Right lobe of liver (tissue), 6 donors: ENCODE data around the gene FNDC3A. TPM values are rescaled to one million over a fixed set of nuclear protein-coding genes. Genes with fewer than 3 reads are reported as not detected.
"Not testable (repeated sequence)": the region's sequence is repeated elsewhere in the genome, so short reads cannot be mapped to it uniquely, and the experiment has no call there.

Experiments used
- ATAC-seq, 4 donors: fragments of 200-7000 bp; cut with Tn5 transposase; one replicate each; pipeline ENCODE4 v1.9.1; 2020; ENCODE audit warnings: mild to moderate bottlenecking in 4 of 4, moderate library complexity in 4 of 4
- DNase-seq, 3 donors: peaks; one replicate each; pipeline ENCODE4 v3.0.0-alpha.2; 2020
- H3K27ac ChIP-seq, 3 donors: fragments of 200-600 bp; one replicate each; pipeline ENCODE4 v1.8.0; 2022
- H3K27me3 ChIP-seq, 2 donors: fragments of 200-600 bp; one replicate each; pipeline ENCODE4 v1.8.0; 2022
- H3K36me3 ChIP-seq, 4 donors: fragments of 200-600 bp; sonication (generic) in 1 of 4; one replicate each; pipeline versions ENCODE4 v1.5.1 to v1.8.0; 2017 to 2022; ENCODE audit warnings: control low read depth in 1 of 4
- H3K4me1 ChIP-seq, 4 donors: fragments of 200-600 bp; sonication (generic) in 1 of 4; one replicate each; pipeline versions ENCODE4 v1.5.1 to v1.8.0; 2017 to 2022; ENCODE audit warnings: control low read depth in 1 of 4
- H3K4me3 ChIP-seq, 3 donors: fragments of 200-600 bp; one replicate each; pipeline ENCODE4 v1.8.0; 2022
- H3K9me3 ChIP-seq, 4 donors: fragments of 200-600 bp; sonication (generic) in 1 of 4; one replicate each; pipeline versions ENCODE4 v1.5.1 to v1.8.0; 2017 to 2022; ENCODE audit warnings: control low read depth in 1 of 4
- CTCF ChIP-seq, 4 donors: fragments of 200-600 bp in 3 of 4; fragments of 450-650 bp in 1 of 4; IDR thresholded peaks; one replicate each; pipeline versions ENCODE4 v1.5.1 to v1.8.0; 2016 to 2022; ENCODE audit warnings: antibody characterized with exemption in 4 of 4, mild to moderate bottlenecking in 2 of 4
- POLR2A ChIP-seq: fragments of 450-650 bp; IDR thresholded peaks from one replicate; pipeline ENCODE4 v1.6.1; 2017; ENCODE audit warnings: antibody characterized with exemption, mild to moderate bottlenecking
- WGBS: methylation state at CpG from one replicate; pipeline ENCODE4 v1.1.6; 2018; ENCODE audit warnings: low coverage, low lambda C conversion rate; ENCODE audit not compliant: insufficient coverage; ENCODE audit errors: missing lambda C conversion rate; 5-methylcytosine and 5-hydroxymethylcytosine counted together
- intact Hi-C, 2 donors: fragments of 100-400 bp; cut with DNase I; formaldehyde crosslinking; loops; one replicate each; pipeline versions ENCODE4 v1.11.2 to v1.14.1; 2022
- total RNA-seq, 6 experiments: library from RNA; depleted of rRNA in 2 of 6; stranded (reverse); fragments of >200 nt in 2 of 6; fragmentation: NEBNext Ultra II Directional in 3 of 6; extraction: Animal tissue kit (Norgen Biotek cat#: 25700) in 3 of 6; gene quantifications; one replicate each; pipeline versions ENCODE4 v1.1.0 to v1.2.4, GENCODE V29; 2016 to 2023
- donor health status: DM: no; HTN: yes; CAD: no.
- donor health status: DM: no; HTN: no; CAD: no.
- donor health status: DM: no; HTN: no; CAD: no.
- donor health status: DM: no; HTN: yes; CAD: no.
- donor health status: DM: no; HTN: yes; CAD: no.

Gene FNDC3A
- total RNA-seq, 6 experiments from 2014 or later = 43.4 to 53.2 (median 47.9) TPM

GRCh38 chr13:49062297-49062896 is 86.7 kb downstream of the FNDC3A start:
- Histone ChIP-seq H3K36me3 (no peaks in the 10 kb centered on the region), H3K27me3 (no peaks in the 10 kb centered on the region), H3K4me1 (no peaks in the 10 kb centered on the region), H3K4me3 (no peak overlapping the region), H3K27ac (no peak overlapping the region), H3K9me3 (no peaks in the 10 kb centered on the region)
- intact Hi-C loops = no loop called here
- ATAC-seq (no peak), DNase-seq (no peak)
- no peak for TF ChIP-seq CTCF (IDR thresholded peaks at IDR 0.05)
- no peak for TF ChIP-seq POLR2A
- WGBS = 56% methylated on average over 3 of the region's 3 CpGs

GRCh38 chr13:49063011-49063410 is 87.3 kb downstream of the FNDC3A start:
- no peaks in the 10 kb centered on the region for H3K36me3 ChIP-seq
- no peaks in the 10 kb centered on the region for H3K4me1 ChIP-seq
- no peak for DNase-seq
- no peak for TF ChIP-seq POLR2A
- TF ChIP-seq CTCF (IDR thresholded peaks at IDR 0.05) = no peak
- intact Hi-C loops = no loop called here
- H3K4me3 ChIP-seq = no peak overlapping the region
- H3K27me3 ChIP-seq = no peaks in the 10 kb centered on the region
- no peaks in the 10 kb centered on the region for H3K9me3 ChIP-seq
- H3K27ac ChIP-seq = no peak overlapping the region
- no peak for ATAC-seq

- Histone ChIP-seq H3K27ac (no peak overlapping the region), H3K36me3 (no peaks in the 10 kb centered on the region), H3K4me3 (no peak overlapping the region), H3K27me3 (no peaks in the 10 kb centered on the region), H3K9me3 (no peaks in the 10 kb centered on the region), H3K4me1 (no peaks in the 10 kb centered on the region)
- 79% methylated on average over 1 of the region's 1 CpG for WGBS
- intact Hi-C loops = no loop called here
- ATAC-seq = no peak
- no peak for DNase-seq
- no peak for TF ChIP-seq POLR2A
- TF ChIP-seq CTCF (IDR thresholded peaks at IDR 0.05) = no peak
Observed at GRCh38 chr13:49063497-49063896, 87.8 kb downstream of the FNDC3A start.

GRCh38 chr13:49064476-49064875 is 88.8 kb downstream of the FNDC3A start:
- ATAC-seq = no peak
- no peaks in the 10 kb centered on the region for H3K4me1 ChIP-seq
- no peak overlapping the region for H3K4me3 ChIP-seq
- H3K27me3 ChIP-seq = no peaks in the 10 kb centered on the region
- TF ChIP-seq CTCF (IDR thresholded peaks at IDR 0.05) (no peak), POLR2A (no peak)
- no peaks in the 10 kb centered on the region for H3K9me3 ChIP-seq
- no peak overlapping the region for H3K27ac ChIP-seq
- no peaks in the 10 kb centered on the region for H3K36me3 ChIP-seq
- 93% methylated on average over 3 of the region's 3 CpGs for WGBS
- no peak for DNase-seq
- intact Hi-C loops = no loop called here

GRCh38 chr13:49066856-49067255 is 91.1 kb downstream of the FNDC3A start:
- H3K27ac ChIP-seq = no peak overlapping the region
- H3K9me3 ChIP-seq = no peaks in the 10 kb centered on the region
- 93% methylated on average over 2 of the region's 2 CpGs for WGBS
- no peak for ATAC-seq
- H3K4me1 ChIP-seq = no peaks in the 10 kb centered on the region
- no peak overlapping the region for H3K4me3 ChIP-seq
- no peak for TF ChIP-seq POLR2A
- DNase-seq = no peak
- no peaks in the 10 kb centered on the region for H3K27me3 ChIP-seq
- no peaks in the 10 kb centered on the region for H3K36me3 ChIP-seq
- intact Hi-C loops = no loop called here

- DNase-seq, H3K4me1 ChIP-seq, H3K36me3 ChIP-seq, ATAC-seq, H3K27me3 ChIP-seq, intact Hi-C loops, H3K4me3 ChIP-seq, H3K9me3 ChIP-seq, H3K27ac ChIP-seq: not testable (repeated sequence)
- 100% methylated on average over 1 of the region's 1 CpG for WGBS
Observed at GRCh38 chr13:49068498-49068897, 92.8 kb downstream of the FNDC3A start.

- ATAC-seq, H3K36me3 ChIP-seq, H3K4me3 ChIP-seq, H3K27me3 ChIP-seq, H3K9me3 ChIP-seq, H3K27ac ChIP-seq, intact Hi-C loops, H3K4me1 ChIP-seq, DNase-seq: not testable (repeated sequence)
- WGBS = 88% methylated on average over 6 of the region's 6 CpGs
Observed at GRCh38 chr13:49070021-49070420, 94.3 kb downstream of the FNDC3A start.
